C4-2B (cell line): ENCODE measurements around the gene DNAJC9.

ENCODE experiments used
- CTCF ChIP-seq: fragments of 450-650 bp; conservative IDR thresholded peaks from 2 replicates; pipeline ENCODE4 v1.5.1; 2017; ENCODE audit warnings: mild to moderate bottlenecking
- ZFX ChIP-seq: fragments of 450-650 bp; IDR thresholded peaks from 2 replicates; pipeline ENCODE4 v1.6.1; 2017

- TF ChIP-seq CTCF = no peak
- TF ChIP-seq ZFX = no peak
Measured at GRCh38 chr10:73219384-73219783, 27.7 kb downstream of the DNAJC9 start.
